ENCODE results near the gene SETBP1. TPM values are rescaled to one million over a fixed set of nuclear protein-coding genes. Genes with fewer than 3 reads are reported as not detected.

Gene SETBP1
- total and polyA plus RNA-seq, 2 of the 8 experiments (the other 6 are each of a cell fraction or from before 2014, with no cell fraction given), result 2.0 to 6.5 TPM

DNA sequence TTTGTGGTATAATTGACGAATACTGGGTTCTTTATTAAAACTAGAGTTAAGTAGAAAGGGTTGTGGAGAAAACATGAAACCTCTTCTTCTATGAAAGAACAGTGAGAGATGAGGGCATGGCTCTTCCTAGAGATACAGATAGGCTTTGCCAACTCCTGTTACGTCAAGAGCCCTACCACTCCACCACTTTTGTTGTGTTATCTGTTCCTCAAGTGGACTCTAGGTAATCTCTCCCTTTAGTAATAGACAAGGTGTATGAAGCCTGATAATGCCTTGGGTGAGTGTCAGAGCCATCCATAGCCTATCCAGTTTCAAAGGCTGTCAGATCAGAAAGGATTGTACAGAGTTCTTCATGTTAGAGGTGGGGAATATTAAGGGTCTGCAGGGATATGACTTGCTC is 176.4 kb downstream of the SETBP1 start:
- H3K27me3 ChIP-seq (replicated peaks in 1 of 4; ENCODE audit: control insufficient read depth in 3 of 4, extremely low read depth in 1 of 4, insufficient read depth in 3 of 4, low read length in 3 of 4), result no peaks in the 10 kb centered on the region
- H3K9ac ChIP-seq (replicated peaks in 1 of 4; ENCODE audit: extremely low read depth in 1 of 4, low read depth in 3 of 4, low read length in 3 of 4), result no peak overlapping the region
- H4K20me1 ChIP-seq (replicated peaks in 1 of 2; ENCODE audit: control insufficient read depth in 1 of 2, insufficient read depth in 2 of 2, low read length in 2 of 2), result no peaks in the 10 kb centered on the region
- no peak for DNase-seq (ENCODE audit: low read depth in 1 of 2, low spot score in 2 of 2)
- no peak overlapping the region for H3K4ac ChIP-seq (replicated peaks; ENCODE audit: insufficient read length, low read depth, low read length)
- H2BK120ac ChIP-seq (replicated peaks; ENCODE audit: low read depth, low read length), result no peak overlapping the region
- no peak overlapping the region for H4K91ac ChIP-seq (replicated peaks; ENCODE audit: insufficient read length, low read length)
- H3K27ac ChIP-seq (ENCODE audit: low read depth, low read length), result no peak overlapping the region
- ChIA-PET POLR2A (ENCODE audit: partially characterized antibody) (no interaction called here), CTCF (ENCODE audit: partially characterized antibody) (interaction anchor here (0.6 kb wide), 1 partner anchor 878 kb away, joined by 3 read pairs; no protein-coding TSS in a partner anchor)
- H3K79me2 ChIP-seq (ENCODE audit: control insufficient read depth in 1 of 2, insufficient read depth in 2 of 2, low read length in 2 of 2), result no peaks in the 10 kb centered on the region
- no peak overlapping the region for H3K23ac ChIP-seq (ENCODE audit: insufficient read length)
- H2AK5ac ChIP-seq (ENCODE audit: low read depth, low read length), result no peak overlapping the region
- no peak overlapping the region for H3K4me2 ChIP-seq (ENCODE audit: insufficient read depth in 1 of 2, low read depth in 2 of 2, low read length in 2 of 2)
- no peak overlapping the region for H2BK15ac ChIP-seq (ENCODE audit: low read length)
- H3K36me3 ChIP-seq (ENCODE audit: control insufficient read depth in 2 of 4, insufficient read depth in 4 of 4, low read length in 3 of 4), result no peaks in the 10 kb centered on the region
- 88% methylated on average over 2 of the region's 2 CpGs; no CpG with 5 or more reads in 1 of the 2 experiments for WGBS, 2 experiments (ENCODE audit: extremely low coverage in 1 of 2, insufficient coverage in 1 of 2, insufficient read length in 1 of 2, insufficient replicate concordance in 2 of 2, low coverage in 1 of 2, low lambda C conversion rate in 2 of 2, missing lambda C conversion rate in 1 of 2)
- no peaks in the 10 kb centered on the region for H3K23me2 ChIP-seq (ENCODE audit: low read depth, low read length)
- FAIRE-seq, result no peak
- no peak overlapping the region for H4K8ac ChIP-seq (ENCODE audit: extremely low read depth, insufficient read depth, low read length)
- H3K9me3 ChIP-seq (ENCODE audit: insufficient read depth in 2 of 2, low read depth in 1 of 2, low read length in 1 of 2), result no peaks in the 10 kb centered on the region
- no peak overlapping the region for H4K5ac ChIP-seq (ENCODE audit: insufficient read length, low read depth, low read length)
- H2BK5ac ChIP-seq (ENCODE audit: low read depth, low read length), result no peak overlapping the region
- no peak overlapping the region for H3K14ac ChIP-seq (ENCODE audit: insufficient read length)
- H2AFZ ChIP-seq (ENCODE audit: low read length), result no peak overlapping the region
- no peak overlapping the region for H3K4me3 ChIP-seq (ENCODE audit: extremely low read depth in 1 of 4, insufficient read depth in 2 of 4, low read depth in 3 of 4, low read length in 4 of 4)
- H2BK12ac ChIP-seq (ENCODE audit: low read depth, low read length), result no peak overlapping the region
- no peak overlapping the region for H2BK20ac ChIP-seq (ENCODE audit: low read length)
- no peaks in the 10 kb centered on the region for H3K4me1 ChIP-seq (replicated peaks in 1 of 4; ENCODE audit: control insufficient read depth in 3 of 4, insufficient read depth in 4 of 4, low read length in 3 of 4)
- no peaks in the 10 kb centered on the region for H3K79me1 ChIP-seq (ENCODE audit: low read depth, low read length)
- H3K18ac ChIP-seq (ENCODE audit: extremely low read depth, low read length), result no peak overlapping the region
- H3K56ac ChIP-seq (replicated peaks; ENCODE audit: insufficient read length, low read depth, low read length), result no peak overlapping the region

Data from H1 (cell line).